ENCODE measurements around the gene ATG14. TPM values are rescaled to one million over a fixed set of nuclear protein-coding genes. Genes with fewer than 3 reads are reported as not detected.

The ATG14 gene
- total RNA-seq, 5 donors from 2014 or later (not counting 1 experiment from before 2014, with no cell fraction given) = 13.2 to 18.1 (median 17.3) TPM

Other genes with a start within 250 kb of the ATG14 start
- gene DLGAP5, start 220.2 kb downstream of the ATG14 start, total RNA-seq = 1 to 10 TPM in 1 of 5 donors, under 1 TPM in 4; 0.41 to 1.3 (median 0.73) TPM
- 10 to 100 TPM; 22.1 to 36.9 (median 28.7) TPM for gene FBXO34, start 140.4 kb downstream of the ATG14 start, total RNA-seq
- not detected for gene TBPL2, start 28.8 kb upstream of the ATG14 start, total RNA-seq
- gene KTN1, start 168.4 kb upstream of the ATG14 start, total RNA-seq = 100 to 1,000 TPM in 1 of 5 donors, 10 to 100 TPM in 4; 82.5 to 109 (median 85.4) TPM

Data from T-cell (primary cell).